H1 (cell line): ENCODE measurements around the gene GPR141.

Experiments
- NRF1 ChIP-seq: IDR thresholded peaks from 2 replicates; pipeline ENCODE4 v1.6.1; 2011; ENCODE audit warnings: mild to moderate bottlenecking, low read depth, low read length, improper control_type of control experiment
- POLR2A ChIP-seq, 2 experiments: IDR thresholded peaks; 1 replicate in 1 of 2; 2 replicates in 1 of 2; pipeline ENCODE4 v1.6.1; 2011; ENCODE audit warnings: low read depth in 2 of 2, low read length in 2 of 2, mild to moderate bottlenecking in 2 of 2; ENCODE audit errors: control extremely low read depth in 1 of 2
- POLR2AphosphoS5 ChIP-seq: IDR thresholded peaks from 2 replicates; pipeline ENCODE4 v1.6.1; 2011; ENCODE audit warnings: low read depth, low read length
- RAD21 ChIP-seq, 2 experiments: IDR thresholded peaks in 1 of 2; conservative IDR thresholded peaks in 1 of 2; 2 replicates each; pipeline ENCODE4 v1.6.1; 2011; ENCODE audit warnings: low read depth in 2 of 2, low read length in 2 of 2, improper control_type of control experiment in 1 of 2, inconsistent platforms in 1 of 2, mild to moderate bottlenecking in 1 of 2, moderate library complexity in 1 of 2
- SP2 ChIP-seq: IDR thresholded peaks from 2 replicates; pipeline ENCODE4 v1.6.1; 2012; ENCODE audit warnings: mild to moderate bottlenecking, low read length, inconsistent platforms
- SUZ12 ChIP-seq: fragments of 200-600 bp; sonication (generic); IDR thresholded peaks from 2 replicates; pipeline ENCODE4 v1.6.1; 2012; ENCODE audit warnings: mild to moderate bottlenecking, inconsistent platforms, low read length, moderate library complexity, mixed read lengths
- YY1 ChIP-seq: IDR thresholded peaks from 2 replicates; pipeline ENCODE4 v1.6.1; 2011; ENCODE audit warnings: low read depth, mild to moderate bottlenecking, low read length
- ZNF274 ChIP-seq: IDR thresholded peaks from 2 replicates; pipeline ENCODE4 v1.7.0; 2012; ENCODE audit warnings: low read length, borderline replicate concordance; ENCODE audit errors: extremely low read depth
- TF ChIP-seq, protein P1 (sequence below), 3 experiments: IDR thresholded peaks; 1 replicate in 2 of 3; 2 replicates in 1 of 3; pipeline versions ENCODE4 v1.5.1 to v1.6.1; 2011; ENCODE audit warnings: low read length in 3 of 3, mild to moderate bottlenecking in 3 of 3, inconsistent platforms in 2 of 3, low read depth in 1 of 3, moderate library complexity in 1 of 3; ENCODE audit not compliant: insufficient read depth in 1 of 3; ENCODE audit errors: control extremely low read depth in 1 of 3
- TF ChIP-seq, protein P2 (sequence below): IDR thresholded peaks from 2 replicates; pipeline ENCODE4 v1.6.1; 2012; ENCODE audit warnings: inconsistent platforms
- TF ChIP-seq, protein P3 (sequence below): IDR thresholded peaks from 2 replicates; pipeline ENCODE4 v1.6.1; 2011; ENCODE audit warnings: low read depth, mild to moderate bottlenecking, low read length; ENCODE audit not compliant: insufficient read depth

DNA sequence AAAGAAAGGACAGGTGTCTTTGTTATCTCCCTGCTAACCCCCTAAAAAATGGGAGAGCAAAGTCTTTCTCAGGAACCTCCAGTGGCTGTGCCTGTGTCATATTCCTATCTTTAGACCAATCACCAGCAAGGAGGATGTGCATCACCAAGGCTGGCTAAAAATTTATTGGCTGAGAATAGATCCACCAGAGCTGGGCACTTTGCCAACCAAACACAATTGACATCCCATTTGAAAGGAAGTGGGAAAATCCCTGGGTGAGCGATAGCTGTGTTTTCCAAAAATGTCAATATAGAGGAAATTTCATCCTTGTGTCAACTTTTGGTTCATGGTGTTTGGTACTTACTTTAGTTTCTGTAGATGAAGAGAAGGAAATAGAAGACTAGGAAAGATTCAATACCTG is 13.1 kb upstream of the GPR141 start:
- TF ChIP-seq, protein P1, sequence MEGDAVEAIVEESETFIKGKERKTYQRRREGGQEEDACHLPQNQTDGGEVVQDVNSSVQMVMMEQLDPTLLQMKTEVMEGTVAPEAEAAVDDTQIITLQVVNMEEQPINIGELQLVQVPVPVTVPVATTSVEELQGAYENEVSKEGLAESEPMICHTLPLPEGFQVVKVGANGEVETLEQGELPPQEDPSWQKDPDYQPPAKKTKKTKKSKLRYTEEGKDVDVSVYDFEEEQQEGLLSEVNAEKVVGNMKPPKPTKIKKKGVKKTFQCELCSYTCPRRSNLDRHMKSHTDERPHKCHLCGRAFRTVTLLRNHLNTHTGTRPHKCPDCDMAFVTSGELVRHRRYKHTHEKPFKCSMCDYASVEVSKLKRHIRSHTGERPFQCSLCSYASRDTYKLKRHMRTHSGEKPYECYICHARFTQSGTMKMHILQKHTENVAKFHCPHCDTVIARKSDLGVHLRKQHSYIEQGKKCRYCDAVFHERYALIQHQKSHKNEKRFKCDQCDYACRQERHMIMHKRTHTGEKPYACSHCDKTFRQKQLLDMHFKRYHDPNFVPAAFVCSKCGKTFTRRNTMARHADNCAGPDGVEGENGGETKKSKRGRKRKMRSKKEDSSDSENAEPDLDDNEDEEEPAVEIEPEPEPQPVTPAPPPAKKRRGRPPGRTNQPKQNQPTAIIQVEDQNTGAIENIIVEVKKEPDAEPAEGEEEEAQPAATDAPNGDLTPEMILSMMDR (IDR thresholded peaks at IDR 0.05; ENCODE audit: control extremely low read depth in 1 of 3, insufficient read depth in 1 of 3, low read depth in 1 of 3, low read length in 3 of 3): no peak
- TF ChIP-seq ZNF274 (no peak), POLR2A (IDR thresholded peaks at IDR 0.05; ENCODE audit: control extremely low read depth in 1 of 2, low read depth in 2 of 2, low read length in 2 of 2) (no peak), POLR2AphosphoS5 (no peak), SP2 (no peak), RAD21 (IDR thresholded peaks at IDR 0.05 in 1 of 2, conservative IDR thresholded peaks at IDR 0.05 in 1 of 2; ENCODE audit: low read depth in 2 of 2, low read length in 2 of 2) (no peak), SUZ12 (no peak), YY1 (no peak), NRF1 (no peak)
- TF ChIP-seq, protein P2, sequence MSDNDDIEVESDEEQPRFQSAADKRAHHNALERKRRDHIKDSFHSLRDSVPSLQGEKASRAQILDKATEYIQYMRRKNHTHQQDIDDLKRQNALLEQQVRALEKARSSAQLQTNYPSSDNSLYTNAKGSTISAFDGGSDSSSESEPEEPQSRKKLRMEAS: no peak
- TF ChIP-seq, protein P3, sequence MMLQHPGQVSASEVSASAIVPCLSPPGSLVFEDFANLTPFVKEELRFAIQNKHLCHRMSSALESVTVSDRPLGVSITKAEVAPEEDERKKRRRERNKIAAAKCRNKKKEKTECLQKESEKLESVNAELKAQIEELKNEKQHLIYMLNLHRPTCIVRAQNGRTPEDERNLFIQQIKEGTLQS: no peak
